Gastroesophageal sphincter (tissue), 4 donors: ENCODE results near the gene PI4K2B. TPM values are rescaled to one million over a fixed set of nuclear protein-coding genes. Genes with fewer than 3 reads are reported as not detected.

ENCODE experiments used
- ATAC-seq: fragments of 150-250 bp; one replicate; pipeline ENCODE4 v1.9.1; 2016; ENCODE audit warnings: mild to moderate bottlenecking, moderate library complexity
- H3K27ac ChIP-seq, 4 donors: fragments of 200-600 bp; sonication (generic) in 3 of 4; 1 replicate in 3 of 4; 2 replicates in 1 of 4; pipeline ENCODE4 v1.5.1; 2016 to 2019
- H3K27me3 ChIP-seq: fragments of 200-600 bp; sonication (generic); one replicate; pipeline ENCODE4 v1.5.1; 2019
- H3K36me3 ChIP-seq, 2 donors: fragments of 200-600 bp; sonication (generic); one replicate each; pipeline ENCODE4 v1.5.1; 2019; ENCODE audit warnings: control low read depth in 1 of 2
- H3K4me1 ChIP-seq, 3 donors: fragments of 200-600 bp; sonication (generic); 1 replicate in 2 of 3; 2 replicates in 1 of 3; pipeline ENCODE4 v1.5.1; 2016 to 2019; ENCODE audit warnings: control low read depth in 2 of 3
- H3K4me3 ChIP-seq, 2 donors: fragments of 200-600 bp; sonication (generic); one replicate each; pipeline ENCODE4 v1.5.1; 2019; ENCODE audit warnings: mild to moderate bottlenecking in 1 of 2, moderate library complexity in 1 of 2
- H3K9me3 ChIP-seq, 3 donors: fragments of 200-600 bp; sonication (generic); one replicate each; pipeline ENCODE4 v1.5.1; 2017 to 2019; ENCODE audit warnings: control low read depth in 2 of 3
- EP300 ChIP-seq: sonication (generic); formaldehyde crosslinking; IDR thresholded peaks from one replicate; pipeline ENCODE4 v1.6.1; 2017; ENCODE audit warnings: antibody characterized with exemption, mild to moderate bottlenecking
- POLR2A ChIP-seq, 2 donors: fragments of 450-650 bp; IDR thresholded peaks; one replicate each; pipeline ENCODE4 v1.6.1; 2017; ENCODE audit warnings: antibody characterized with exemption in 2 of 2, mild to moderate bottlenecking in 2 of 2, moderate library complexity in 1 of 2
- POLR2AphosphoS5 ChIP-seq: sonication (generic); formaldehyde crosslinking; IDR thresholded peaks from one replicate; pipeline ENCODE4 v1.6.1; 2017; ENCODE audit warnings: antibody characterized with exemption
- WGBS, 2 donors: methylation state at CpG; one replicate each; pipeline ENCODE4 v1.1.5; 2018; ENCODE audit warnings: low coverage in 1 of 2; 5-methylcytosine and 5-hydroxymethylcytosine counted together
- total RNA-seq, 4 donors: library from RNA; depleted of rRNA; stranded (reverse); fragments of >200 nt; gene quantifications; one replicate each; pipeline ENCODE4 v1.1.0, GENCODE V29; 2016
- TF ChIP-seq, protein P1 (sequence below), 4 experiments: fragments of 200-600 bp in 2 of 4; fragments of 450-650 bp in 2 of 4; sonication (generic) in 1 of 4; IDR thresholded peaks; one replicate each; pipeline ENCODE4 v1.5.1; 2017 to 2019; ENCODE audit warnings: antibody characterized with exemption in 4 of 4, mild to moderate bottlenecking in 2 of 4, moderate library complexity in 2 of 4

The PI4K2B gene
- total RNA-seq, 4 donors from 2014 or later, result 10.6 to 18.2 (median 13.1) TPM

DNA sequence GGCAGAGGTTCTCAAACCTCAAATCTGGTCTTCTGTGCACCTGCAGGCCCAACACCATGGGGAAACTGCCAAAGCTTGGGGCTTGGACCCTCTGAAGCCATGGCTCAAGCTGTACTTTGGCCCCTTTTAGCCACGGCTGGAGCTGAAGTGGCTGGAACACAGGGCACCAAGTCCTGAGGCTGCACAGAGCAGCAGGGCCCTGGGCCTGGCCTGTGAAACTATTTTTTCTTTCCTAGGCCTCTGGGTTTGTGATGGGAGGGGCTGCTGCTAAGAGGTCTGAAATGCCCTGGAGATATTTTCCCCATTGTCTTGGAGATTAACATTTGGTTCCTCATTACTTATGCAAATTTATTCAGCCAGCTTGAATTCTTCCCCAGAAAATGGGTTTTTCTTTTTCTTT lies 18.3 kb upstream of the PI4K2B start:
- Histone ChIP-seq H3K9me3 (peaks cover 0 to 22% (median 0%) of the 10 kb centered on the region in 3 donors), H3K27me3 (no peaks in the 10 kb centered on the region), H3K4me1 (no peaks in the 10 kb centered on the region), H3K27ac (no peak overlapping the region), H3K4me3 (no peak overlapping the region), H3K36me3 (no peaks in the 10 kb centered on the region)
- WGBS, 2 donors, result no CpG with 5 or more reads among the region's 1 CpG
- TF ChIP-seq, protein P1, sequence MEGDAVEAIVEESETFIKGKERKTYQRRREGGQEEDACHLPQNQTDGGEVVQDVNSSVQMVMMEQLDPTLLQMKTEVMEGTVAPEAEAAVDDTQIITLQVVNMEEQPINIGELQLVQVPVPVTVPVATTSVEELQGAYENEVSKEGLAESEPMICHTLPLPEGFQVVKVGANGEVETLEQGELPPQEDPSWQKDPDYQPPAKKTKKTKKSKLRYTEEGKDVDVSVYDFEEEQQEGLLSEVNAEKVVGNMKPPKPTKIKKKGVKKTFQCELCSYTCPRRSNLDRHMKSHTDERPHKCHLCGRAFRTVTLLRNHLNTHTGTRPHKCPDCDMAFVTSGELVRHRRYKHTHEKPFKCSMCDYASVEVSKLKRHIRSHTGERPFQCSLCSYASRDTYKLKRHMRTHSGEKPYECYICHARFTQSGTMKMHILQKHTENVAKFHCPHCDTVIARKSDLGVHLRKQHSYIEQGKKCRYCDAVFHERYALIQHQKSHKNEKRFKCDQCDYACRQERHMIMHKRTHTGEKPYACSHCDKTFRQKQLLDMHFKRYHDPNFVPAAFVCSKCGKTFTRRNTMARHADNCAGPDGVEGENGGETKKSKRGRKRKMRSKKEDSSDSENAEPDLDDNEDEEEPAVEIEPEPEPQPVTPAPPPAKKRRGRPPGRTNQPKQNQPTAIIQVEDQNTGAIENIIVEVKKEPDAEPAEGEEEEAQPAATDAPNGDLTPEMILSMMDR (IDR thresholded peaks at IDR 0.05), result no peak
- no peak for TF ChIP-seq EP300
- TF ChIP-seq POLR2AphosphoS5, result no peak
- TF ChIP-seq POLR2A (IDR thresholded peaks at IDR 0.05), result no peak
- ATAC-seq, result no peak

DNA sequence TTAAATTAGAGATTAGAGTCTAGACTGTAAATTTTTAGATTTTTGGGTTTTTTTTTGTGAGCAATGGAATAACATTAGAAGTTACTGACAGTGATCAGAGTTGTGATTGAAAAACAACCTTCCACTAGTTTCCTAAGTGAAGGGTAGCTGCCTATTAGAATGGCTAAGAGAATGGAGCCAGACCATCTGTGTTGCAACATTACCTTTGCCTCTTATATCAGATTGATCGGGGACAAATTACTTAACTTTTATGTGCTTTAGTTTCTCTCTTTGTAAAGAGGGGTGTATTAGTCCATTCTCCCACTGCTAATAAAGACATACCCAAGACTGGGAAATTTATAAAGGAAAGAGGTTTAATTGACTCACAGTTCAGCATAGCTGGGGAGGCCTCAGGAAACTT lies 12.5 kb upstream of the PI4K2B start:
- Histone ChIP-seq H3K4me3 (no peak overlapping the region), H3K27ac (no peak overlapping the region), H3K27me3 (no peaks in the 10 kb centered on the region), H3K36me3 (no peaks in the 10 kb centered on the region), H3K4me1 (no peaks in the 10 kb centered on the region), H3K9me3 (peaks cover 0 to 28% (median 1%) of the 10 kb centered on the region in 3 donors)
- WGBS, 2 donors, result 100% methylated on average over 1 of the region's 1 CpG; no CpG with 5 or more reads in 1 of the 2 donors
- TF ChIP-seq EP300 (no peak), POLR2AphosphoS5 (no peak), POLR2A (IDR thresholded peaks at IDR 0.05) (no peak)
- TF ChIP-seq, protein P1 (IDR thresholded peaks at IDR 0.05), result no peak
- ATAC-seq, result no peak

DNA sequence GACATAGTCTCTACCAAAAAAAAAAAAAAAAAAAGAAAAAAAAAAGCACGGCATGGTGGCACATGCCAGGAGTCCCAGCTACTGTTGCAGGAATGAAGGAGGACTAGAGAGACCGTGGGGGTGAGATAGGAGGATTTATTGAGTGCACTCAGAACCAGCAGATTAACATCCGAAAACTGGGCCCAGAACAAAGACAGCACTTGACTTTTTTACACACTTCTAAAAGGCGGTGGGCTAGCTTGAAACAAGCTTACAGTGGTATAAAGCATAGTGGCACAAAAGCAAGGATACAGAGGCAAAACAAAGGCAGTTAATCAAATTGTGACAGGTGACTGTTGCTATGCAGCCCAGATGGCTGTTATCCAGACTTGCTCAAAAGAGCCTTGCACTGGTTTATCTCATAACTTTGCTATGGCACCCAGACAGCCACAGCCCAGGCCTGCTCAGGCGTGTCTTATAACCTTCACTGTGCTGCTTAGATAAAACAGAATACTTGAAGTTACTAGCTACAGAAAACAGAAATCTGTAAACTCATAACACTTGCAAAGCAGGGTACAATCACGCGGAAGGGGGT lies 9.9 kb upstream of the PI4K2B start:
- Histone ChIP-seq H3K4me3 (no peak overlapping the region), H3K4me1 (no peaks in the 10 kb centered on the region), H3K27me3 (no peaks in the 10 kb centered on the region), H3K27ac (no peak overlapping the region), H3K36me3 (no peaks in the 10 kb centered on the region), H3K9me3 (peaks cover 0 to 28% (median 1%) of the 10 kb centered on the region in 3 donors)
- 80 to 83% methylated on average over 5 to 7 of the region's 7 CpGs for WGBS, 2 donors
- TF ChIP-seq POLR2AphosphoS5, result no peak
- no peak for TF ChIP-seq POLR2A (IDR thresholded peaks at IDR 0.05)
- TF ChIP-seq, protein P1 (IDR thresholded peaks at IDR 0.05), result no peak
- TF ChIP-seq EP300, result no peak
- no peak for ATAC-seq

DNA sequence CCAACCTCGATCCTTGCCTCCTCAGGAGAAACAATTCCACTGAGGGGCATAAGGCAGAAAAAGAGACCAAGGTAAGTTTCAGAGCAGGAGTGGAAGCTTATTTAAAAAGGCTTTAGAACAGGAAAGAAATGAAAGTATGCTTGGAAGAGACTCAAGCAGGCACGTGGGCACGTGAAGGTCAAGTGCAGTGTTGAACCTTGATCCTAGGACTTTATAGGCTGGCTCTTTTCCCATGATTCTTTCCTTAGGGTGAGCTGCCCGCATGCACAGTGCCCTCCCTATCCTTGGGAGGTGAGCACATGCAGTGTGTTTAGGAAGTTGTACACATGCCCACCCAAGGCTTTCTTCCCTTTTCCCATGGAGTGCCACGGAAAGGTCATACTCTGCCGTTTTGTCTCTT lies 4.0 kb upstream of the PI4K2B start:
- H3K4me1 ChIP-seq, result no peaks in the 10 kb centered on the region
- H3K4me3 ChIP-seq, result no peak overlapping the region
- no peak for ATAC-seq
- H3K27ac ChIP-seq, result no peak overlapping the region
- WGBS, 2 donors, result 92 to 94% methylated on average over 6 of the region's 6 CpGs
- no peaks in the 10 kb centered on the region for H3K36me3 ChIP-seq
- no peak for TF ChIP-seq POLR2A (IDR thresholded peaks at IDR 0.05)
- no peak for TF ChIP-seq EP300
- TF ChIP-seq, protein P1 (IDR thresholded peaks at IDR 0.05), result no peak
- TF ChIP-seq POLR2AphosphoS5, result no peak
- peaks cover 0 to 22% (median 1%) of the 10 kb centered on the region in 3 donors for H3K9me3 ChIP-seq
- H3K27me3 ChIP-seq, result no peaks in the 10 kb centered on the region

DNA sequence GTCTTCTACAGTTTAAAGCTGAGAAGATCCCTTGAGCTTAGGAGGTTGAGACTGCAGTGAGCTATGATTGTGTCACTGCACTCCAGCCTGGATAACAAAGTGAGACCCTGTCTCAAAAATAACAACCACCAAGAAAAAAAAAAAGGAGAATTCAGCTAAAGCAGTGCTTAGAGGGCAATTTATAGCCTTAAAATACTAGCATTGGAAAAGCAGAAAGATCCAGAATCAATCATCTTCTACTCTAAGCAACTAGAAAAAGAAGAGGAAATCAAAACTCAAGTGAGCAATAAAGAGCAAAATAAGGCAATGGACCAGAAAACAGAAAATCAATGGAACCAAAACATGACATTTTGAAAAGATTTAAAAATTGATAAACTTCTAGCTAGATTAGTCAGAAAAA lies 639 bp upstream of the PI4K2B start:
- peaks cover 0 to 12% (median 8%) of the 10 kb centered on the region in 3 donors for H3K4me1 ChIP-seq
- no peaks in the 10 kb centered on the region for H3K36me3 ChIP-seq
- no peak for TF ChIP-seq EP300
- no peak for TF ChIP-seq POLR2A (IDR thresholded peaks at IDR 0.05)
- TF ChIP-seq, protein P1 (IDR thresholded peaks at IDR 0.05), result peak in 1 of 4 experiments; percentile 4
- no peak for TF ChIP-seq POLR2AphosphoS5
- no peak for ATAC-seq
- peak overlapping the region; percentile 74 to 100 for H3K4me3 ChIP-seq
- H3K27me3 ChIP-seq, result no peaks in the 10 kb centered on the region
- peak overlapping the region in 3 of 4 donors; percentile 94 to 99 (median 97) for H3K27ac ChIP-seq
- H3K9me3 ChIP-seq, result peaks cover 0 to 22% (median 0%) of the 10 kb centered on the region in 3 donors
